GM12878 (cell line): ENCODE data around the gene NFIX. TPM values are rescaled to one million over a fixed set of nuclear protein-coding genes. Genes with fewer than 3 reads are reported as not detected.

ENCODE experiments used
- JUND ChIP-seq: IDR thresholded peaks from 2 replicates; pipeline ENCODE4 v1.6.1; 2012; ENCODE audit warnings: low read depth, mild to moderate bottlenecking, low read length, improper control_type of control experiment, moderate library complexity
- MEF2A ChIP-seq: IDR thresholded peaks from 2 replicates; pipeline ENCODE4 v1.6.1; 2011; ENCODE audit warnings: low read depth, mild to moderate bottlenecking, low read length, moderate library complexity; ENCODE audit not compliant: insufficient read depth
- MYC ChIP-seq: IDR thresholded peaks from 2 replicates; pipeline ENCODE4 v1.6.1; 2011; ENCODE audit warnings: mild to moderate bottlenecking, low read length, moderate library complexity, inconsistent platforms; ENCODE audit not compliant: insufficient read depth, insufficient replicate concordance, insufficient read length, severe bottlenecking
- RB1 ChIP-seq: fragments of 450-650 bp; formaldehyde crosslinking; IDR thresholded peaks from 2 replicates; pipeline ENCODE4 v1.6.1; 2017; ENCODE audit warnings: mild to moderate bottlenecking, borderline replicate concordance
- TAF1 ChIP-seq: IDR thresholded peaks from 2 replicates; pipeline ENCODE4 v1.6.1; 2011; ENCODE audit warnings: mild to moderate bottlenecking, low read depth, low read length, borderline replicate concordance
- TBL1XR1 ChIP-seq: IDR thresholded peaks from 2 replicates; pipeline ENCODE4 v1.6.1; 2012; ENCODE audit warnings: low read depth, low read length, improper control_type of control experiment
- USF1 ChIP-seq: IDR thresholded peaks from 2 replicates; pipeline ENCODE4 v1.6.1; 2011; ENCODE audit warnings: borderline replicate concordance, low read depth, mild to moderate bottlenecking, moderate library complexity, mixed read lengths, low read length; ENCODE audit not compliant: insufficient read depth; ENCODE audit errors: extremely low read length
- ZNF24 ChIP-seq: fragments of 450-650 bp; IDR thresholded peaks from 2 replicates; pipeline ENCODE4 v1.6.1; 2017; ENCODE audit warnings: antibody characterized with exemption, mild to moderate bottlenecking
- ZNF592 ChIP-seq: fragments of 450-650 bp; IDR thresholded peaks from 2 replicates; pipeline ENCODE4 v1.6.1; 2017; ENCODE audit warnings: mild to moderate bottlenecking, moderate library complexity
- polyA plus RNA-seq, 11 experiments: library from polyadenylated mRNA; depleted of rRNA in 4 of 11; unstranded in 6 of 11; stranded (reverse) in 5 of 11; fragments of >200 nt; fragmentation: Nextera tagmentation in 4 of 11; fragmentation: Illumina TruSeq in 1 of 11; extraction: Ambion mirVana in 4 of 11; extraction: Trizol in 1 of 11; gene quantifications; 1 replicate in 1 of 11; 2 replicates in 10 of 11; pipeline versions ENCODE4 v1.2.1 to v1.2.3, GENCODE V29; 2011 to 2016; ENCODE audit warnings: inconsistent platforms in 2 of 11, missing spikeins in 2 of 11, low read depth in 1 of 11
- total RNA-seq, 4 experiments: library from RNA; depleted of rRNA in 3 of 4; stranded (reverse); fragments of >200 nt in 3 of 4; fragmentation: Illumina TruSeq in 1 of 4; extraction: Trizol in 1 of 4; gene quantifications; 2 replicates each; pipeline versions ENCODE4 v1.2.1 to v1.2.3, GENCODE V29; 2013 to 2021

Gene NFIX
- total and polyA plus RNA-seq, 10 of the 15 experiments (the other 5 are each of a cell fraction or from before 2014, with no cell fraction given): 0.02 to 2.2 (median 0.28) TPM

GRCh38 chr19:13060964-13061927, 66.0 kb downstream of the NFIX start (continued):
- TF ChIP-seq MEF2A (no peak), ZNF592 (peak; percentile 34; the same call in 1 of the 2 replicates), JUND (no peak), ZNF24 (no peak), TAF1 (no peak), USF1 (peak; percentile 14), MYC (no peak), RB1 (0 out of 2 replicates have a peak, but pooled peaks have one; percentile 31), TBL1XR1 (no peak)
- TF ChIP-seq, all 136 proteins: peak for 13
